Measurements from ENCODE around the gene ERMARD.

ERMARD gene

DNA sequence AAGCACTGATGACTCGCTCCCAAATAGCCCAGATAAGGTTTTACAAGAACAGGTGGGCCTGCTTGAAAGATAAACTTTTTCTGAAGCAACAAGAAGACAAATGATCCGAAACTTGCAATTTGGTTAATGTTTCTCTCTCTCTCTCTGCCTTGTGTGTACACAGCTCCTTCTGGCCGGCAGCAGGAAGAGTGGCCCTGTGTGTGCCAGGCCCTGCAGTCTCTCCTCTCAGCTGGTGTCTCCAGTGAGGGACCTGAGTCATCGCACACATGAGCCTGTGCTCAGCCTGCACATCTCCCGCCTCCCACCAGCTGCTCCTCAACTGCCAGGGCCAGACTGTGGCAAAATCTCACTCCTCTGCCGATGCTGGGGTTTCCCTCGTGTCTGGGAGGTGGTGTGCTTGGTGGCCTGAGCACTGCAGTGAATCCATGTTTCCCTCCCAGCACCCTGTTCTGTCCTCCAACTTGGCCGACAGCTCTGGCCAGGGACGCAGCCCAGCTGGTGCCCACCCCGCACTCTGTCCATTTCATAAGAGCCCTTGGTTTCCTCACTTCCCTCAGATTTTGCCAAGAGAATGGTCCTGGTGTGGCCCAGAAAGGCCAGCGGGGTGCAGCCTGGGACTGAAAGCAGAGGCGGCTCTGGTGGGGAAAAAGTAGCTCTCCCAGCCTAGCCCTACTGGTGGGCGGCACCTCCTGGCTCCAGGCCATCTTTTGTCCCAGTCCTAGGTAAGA, 49.4 kb downstream of the ERMARD start:
- no peaks in the 10 kb centered on the region for H4K20me1 ChIP-seq (ENCODE audit: control insufficient read depth, insufficient read depth, low read depth, low read length)
- peaks cover 11% of the 10 kb centered on the region for H3F3A ChIP-seq (ENCODE audit: control insufficient read depth, insufficient read depth)
- no peak overlapping the region for H3K4me3 ChIP-seq (ENCODE audit: low read length)
- H3K79me2 ChIP-seq (ENCODE audit: control insufficient read depth, low read length), result no peaks in the 10 kb centered on the region
- no peak for TF ChIP-seq EZH2phosphoT487 (IDR thresholded peaks at IDR 0.05; ENCODE audit: borderline replicate concordance, low read length)
- TF ChIP-seq, protein P1, sequence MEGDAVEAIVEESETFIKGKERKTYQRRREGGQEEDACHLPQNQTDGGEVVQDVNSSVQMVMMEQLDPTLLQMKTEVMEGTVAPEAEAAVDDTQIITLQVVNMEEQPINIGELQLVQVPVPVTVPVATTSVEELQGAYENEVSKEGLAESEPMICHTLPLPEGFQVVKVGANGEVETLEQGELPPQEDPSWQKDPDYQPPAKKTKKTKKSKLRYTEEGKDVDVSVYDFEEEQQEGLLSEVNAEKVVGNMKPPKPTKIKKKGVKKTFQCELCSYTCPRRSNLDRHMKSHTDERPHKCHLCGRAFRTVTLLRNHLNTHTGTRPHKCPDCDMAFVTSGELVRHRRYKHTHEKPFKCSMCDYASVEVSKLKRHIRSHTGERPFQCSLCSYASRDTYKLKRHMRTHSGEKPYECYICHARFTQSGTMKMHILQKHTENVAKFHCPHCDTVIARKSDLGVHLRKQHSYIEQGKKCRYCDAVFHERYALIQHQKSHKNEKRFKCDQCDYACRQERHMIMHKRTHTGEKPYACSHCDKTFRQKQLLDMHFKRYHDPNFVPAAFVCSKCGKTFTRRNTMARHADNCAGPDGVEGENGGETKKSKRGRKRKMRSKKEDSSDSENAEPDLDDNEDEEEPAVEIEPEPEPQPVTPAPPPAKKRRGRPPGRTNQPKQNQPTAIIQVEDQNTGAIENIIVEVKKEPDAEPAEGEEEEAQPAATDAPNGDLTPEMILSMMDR (IDR thresholded peaks at IDR 0.05; ENCODE audit: low read depth, low read length, poor library complexity, severe bottlenecking), result no peak
- H3K27me3 ChIP-seq (ENCODE audit: control insufficient read depth, low read length), result peaks cover 3% of the 10 kb centered on the region; the same call in 1 of the 2 replicates
- H3K9me3 ChIP-seq (ENCODE audit: control insufficient read depth, insufficient read depth, low read length), result no peaks in the 10 kb centered on the region
- H3K4me1 ChIP-seq (ENCODE audit: control insufficient read depth, low read length), result peaks cover 40% of the 10 kb centered on the region
- no peaks in the 10 kb centered on the region for H3K9me2 ChIP-seq (replicated peaks; ENCODE audit: control insufficient read depth, low read length)
- H3K36me3 ChIP-seq (ENCODE audit: control insufficient read depth, low read length), result no peaks in the 10 kb centered on the region
- H3K27ac ChIP-seq (ENCODE audit: low read depth, low read length), result no peak overlapping the region
- H3K4me2 ChIP-seq (ENCODE audit: low read length), result no peak overlapping the region

DNA sequence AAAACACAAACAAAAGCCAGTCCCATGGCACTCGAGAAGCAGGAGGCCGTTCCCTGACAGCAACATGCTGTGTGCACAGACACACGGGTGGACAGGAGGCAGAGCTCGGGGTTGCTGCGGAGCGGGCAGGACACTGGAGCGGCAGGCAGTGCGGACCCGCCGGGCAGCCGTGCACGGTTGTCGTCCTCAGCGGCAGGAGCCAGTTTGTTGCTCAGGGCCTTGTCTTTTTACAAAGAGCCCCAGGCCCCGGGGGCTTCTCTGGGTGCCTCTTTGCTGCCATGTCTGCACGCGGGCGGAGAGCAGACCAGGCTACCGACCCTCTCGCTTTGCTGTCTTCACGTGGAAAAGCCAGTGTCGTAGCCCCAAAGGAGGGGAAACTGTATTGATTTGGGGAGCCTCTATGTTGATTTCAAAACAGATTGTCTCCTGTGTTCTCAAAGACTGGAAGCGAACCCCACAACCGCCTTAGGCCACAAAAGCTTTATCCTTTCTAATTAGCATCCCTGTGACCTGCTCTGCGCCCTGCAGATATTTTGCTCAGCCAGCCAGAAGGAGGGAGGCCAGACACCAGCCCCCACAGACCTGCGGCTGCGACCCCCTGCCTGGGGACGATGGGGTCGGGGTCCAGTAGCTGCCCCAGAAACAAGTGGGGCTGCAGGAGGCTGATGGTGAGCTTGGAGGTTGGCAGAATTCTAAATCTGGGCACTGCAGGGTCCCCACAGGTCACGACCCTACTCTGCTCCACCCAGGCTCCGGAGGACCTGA, 50.2 kb downstream of the ERMARD start:
- H3K4me1 ChIP-seq (ENCODE audit: control insufficient read depth, low read length), result peaks cover 47% of the 10 kb centered on the region
- H4K20me1 ChIP-seq (ENCODE audit: control insufficient read depth, insufficient read depth, low read depth, low read length), result no peaks in the 10 kb centered on the region
- H3K9me2 ChIP-seq (replicated peaks; ENCODE audit: control insufficient read depth, low read length), result no peaks in the 10 kb centered on the region
- H3K4me3 ChIP-seq (ENCODE audit: low read length), result no peak overlapping the region
- TF ChIP-seq, protein P1 (IDR thresholded peaks at IDR 0.05; ENCODE audit: low read depth, low read length, poor library complexity, severe bottlenecking), result no peak
- no peak for TF ChIP-seq EZH2phosphoT487 (IDR thresholded peaks at IDR 0.05; ENCODE audit: borderline replicate concordance, low read length)
- H3K9me3 ChIP-seq (ENCODE audit: control insufficient read depth, insufficient read depth, low read length), result no peaks in the 10 kb centered on the region
- H3K79me2 ChIP-seq (ENCODE audit: control insufficient read depth, low read length), result no peaks in the 10 kb centered on the region
- peaks cover 11% of the 10 kb centered on the region for H3F3A ChIP-seq (ENCODE audit: control insufficient read depth, insufficient read depth)
- H3K27me3 ChIP-seq (ENCODE audit: control insufficient read depth, low read length), result no peaks in the 10 kb centered on the region
- no peak overlapping the region for H3K4me2 ChIP-seq (ENCODE audit: low read length)
- no peak overlapping the region for H3K27ac ChIP-seq (ENCODE audit: low read depth, low read length)
- no peaks in the 10 kb centered on the region for H3K36me3 ChIP-seq (ENCODE audit: control insufficient read depth, low read length)

DNA sequence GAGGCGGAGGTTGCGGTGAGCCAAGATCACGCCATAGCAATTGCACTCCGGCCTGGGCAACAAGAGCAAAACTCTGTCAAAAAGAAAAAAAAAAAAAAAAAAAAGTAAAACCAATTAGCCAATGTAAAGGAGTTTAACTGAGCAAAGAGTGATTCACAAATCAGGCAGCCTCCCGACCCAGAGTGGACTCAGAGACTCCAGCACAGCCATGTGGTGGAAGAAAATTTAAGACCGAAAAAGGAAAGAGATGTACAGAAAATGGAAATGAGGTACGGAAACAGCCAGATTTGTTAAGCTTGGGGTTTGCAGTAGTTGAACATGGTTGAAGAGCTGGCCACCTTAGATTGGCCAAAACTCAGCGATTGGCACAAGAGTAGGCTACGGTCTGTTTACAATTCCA, 51.4 kb downstream of the ERMARD start:
- Histone ChIP-seq H3K9me2 (replicated peaks; ENCODE audit: control insufficient read depth, low read length) (no peaks in the 10 kb centered on the region), H3K4me1 (ENCODE audit: control insufficient read depth, low read length) (peaks cover 58% of the 10 kb centered on the region), H3K4me3 (ENCODE audit: low read length) (peak overlapping the region; percentile 57), H3K4me2 (ENCODE audit: low read length) (peak overlapping the region; percentile 68), H3K27ac (ENCODE audit: low read depth, low read length) (peak overlapping the region; percentile 89), H3K27me3 (ENCODE audit: control insufficient read depth, low read length) (no peaks in the 10 kb centered on the region), H3K36me3 (ENCODE audit: control insufficient read depth, low read length) (no peaks in the 10 kb centered on the region), H3F3A (ENCODE audit: control insufficient read depth, insufficient read depth) (peaks cover 11% of the 10 kb centered on the region), H3K79me2 (ENCODE audit: control insufficient read depth, low read length) (no peaks in the 10 kb centered on the region), H4K20me1 (ENCODE audit: control insufficient read depth, insufficient read depth, low read depth, low read length) (no peaks in the 10 kb centered on the region), H3K9me3 (ENCODE audit: control insufficient read depth, insufficient read depth, low read length) (no peaks in the 10 kb centered on the region)
- TF ChIP-seq, protein P1 (IDR thresholded peaks at IDR 0.05; ENCODE audit: low read depth, low read length, poor library complexity, severe bottlenecking), result no peak
- no peak for TF ChIP-seq EZH2phosphoT487 (IDR thresholded peaks at IDR 0.05; ENCODE audit: borderline replicate concordance, low read length)

All from DOHH2 (cell line).